Superior temporal gyrus (tissue), 1 donor: ENCODE measurements around the gene MDN1.

ENCODE experiments used
- DNase-seq: peaks from one replicate; pipeline ENCODE4 v3.0.0-alpha.2; 2016; ENCODE audit errors: extremely low spot score

The MDN1 gene

GRCh38 chr6:89602166-89602565 is 217.4 kb downstream of the MDN1 start:
- no peak for DNase-seq

DNA sequence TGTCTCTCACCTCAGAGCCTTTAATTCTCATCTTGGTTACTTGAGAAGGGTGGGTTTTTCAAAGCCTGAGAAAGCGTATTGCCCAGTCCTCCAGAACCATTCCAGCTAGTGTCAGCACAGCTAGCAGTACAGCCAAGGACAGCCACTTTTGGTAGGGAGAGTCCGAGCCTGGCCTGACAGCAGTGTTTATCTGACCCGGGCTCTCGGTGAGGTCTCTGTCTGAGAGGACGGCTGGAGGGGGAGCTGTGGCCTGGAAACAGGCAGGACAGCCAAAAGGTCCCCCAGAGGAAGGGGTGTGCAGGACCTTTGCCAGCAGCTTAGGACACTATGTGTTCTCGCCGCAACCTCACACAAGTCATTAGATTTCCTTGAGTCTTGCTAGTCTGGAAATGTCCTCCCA is 219.9 kb downstream of the MDN1 start:
- no peak for DNase-seq

DNA sequence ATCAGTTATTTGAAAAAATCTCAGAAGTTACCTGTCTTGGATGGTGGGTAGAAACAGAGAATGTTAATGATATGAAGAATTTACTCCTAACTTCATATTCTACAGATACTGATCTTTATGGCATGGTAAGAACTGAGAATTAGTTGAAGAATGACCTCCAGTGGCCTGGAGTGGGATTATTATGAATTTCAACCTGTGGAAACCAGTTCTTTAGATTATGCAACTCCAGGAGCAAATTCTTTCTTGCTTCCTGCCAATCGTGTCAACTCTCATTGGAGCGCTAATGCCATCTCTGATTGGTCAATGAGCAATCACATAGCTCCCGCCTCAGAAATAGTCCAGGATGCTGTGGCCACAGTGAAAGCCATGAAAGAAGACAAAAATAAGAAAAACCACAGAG is 221.6 kb downstream of the MDN1 start:
- peak; percentile 31 for DNase-seq

DNA sequence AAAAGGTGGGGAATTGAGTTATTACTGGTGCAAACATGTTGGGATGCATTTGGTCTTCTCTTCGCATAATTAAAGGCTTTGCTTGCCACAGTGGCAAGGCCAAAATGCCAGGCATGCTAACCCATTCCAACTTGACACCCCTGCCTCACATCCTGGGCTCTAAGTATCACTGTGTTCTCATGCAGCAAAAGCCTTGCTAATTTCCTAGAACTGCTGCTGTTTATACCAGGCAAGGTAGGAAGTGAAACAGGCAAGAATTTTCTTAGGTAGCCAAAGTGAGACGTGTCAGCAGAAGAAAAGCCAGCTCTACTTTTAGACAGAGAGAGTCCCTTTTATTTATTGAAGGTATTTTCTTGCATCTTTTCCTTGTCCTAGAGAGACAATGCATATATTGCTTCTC is 222.2 kb downstream of the MDN1 start:
- no peak for DNase-seq

- no peak for DNase-seq
Observed at GRCh38 chr6:89596484-89596883, 223.1 kb downstream of the MDN1 start.

DNA sequence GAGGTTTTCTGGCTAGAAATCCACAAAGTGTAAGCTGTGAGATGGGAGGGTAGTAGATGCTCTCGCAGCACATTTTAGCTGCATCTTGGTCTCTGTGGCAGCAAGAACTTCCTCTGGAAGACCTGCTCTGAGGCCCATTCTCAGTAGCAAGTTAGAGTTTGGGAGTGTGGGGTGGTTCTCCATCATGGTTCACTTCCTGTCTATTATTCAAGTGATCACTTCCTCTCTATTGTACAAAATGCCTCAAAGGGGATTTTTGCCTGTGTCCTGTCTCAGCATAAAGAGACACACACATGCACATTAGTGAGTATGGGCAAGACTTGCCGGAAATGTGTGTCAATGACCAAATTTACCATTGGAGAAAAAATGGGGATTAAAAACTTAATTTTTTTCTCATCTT is 223.5 kb downstream of the MDN1 start:
- DNase-seq = no peak
